Middle frontal gyrus (tissue), 1 donor: Measurements from ENCODE around the gene EFCAB10.
"Not testable (repeated sequence)": the region's sequence is repeated elsewhere in the genome, so short reads cannot be mapped to it uniquely, and the experiment has no call there.

Experiments
- DNase-seq: peaks from one replicate; pipeline ENCODE4 v3.0.0-alpha.2; 2015; ENCODE audit warnings: low spot score; ENCODE audit errors: extremely low spot score

EFCAB10 gene

DNA sequence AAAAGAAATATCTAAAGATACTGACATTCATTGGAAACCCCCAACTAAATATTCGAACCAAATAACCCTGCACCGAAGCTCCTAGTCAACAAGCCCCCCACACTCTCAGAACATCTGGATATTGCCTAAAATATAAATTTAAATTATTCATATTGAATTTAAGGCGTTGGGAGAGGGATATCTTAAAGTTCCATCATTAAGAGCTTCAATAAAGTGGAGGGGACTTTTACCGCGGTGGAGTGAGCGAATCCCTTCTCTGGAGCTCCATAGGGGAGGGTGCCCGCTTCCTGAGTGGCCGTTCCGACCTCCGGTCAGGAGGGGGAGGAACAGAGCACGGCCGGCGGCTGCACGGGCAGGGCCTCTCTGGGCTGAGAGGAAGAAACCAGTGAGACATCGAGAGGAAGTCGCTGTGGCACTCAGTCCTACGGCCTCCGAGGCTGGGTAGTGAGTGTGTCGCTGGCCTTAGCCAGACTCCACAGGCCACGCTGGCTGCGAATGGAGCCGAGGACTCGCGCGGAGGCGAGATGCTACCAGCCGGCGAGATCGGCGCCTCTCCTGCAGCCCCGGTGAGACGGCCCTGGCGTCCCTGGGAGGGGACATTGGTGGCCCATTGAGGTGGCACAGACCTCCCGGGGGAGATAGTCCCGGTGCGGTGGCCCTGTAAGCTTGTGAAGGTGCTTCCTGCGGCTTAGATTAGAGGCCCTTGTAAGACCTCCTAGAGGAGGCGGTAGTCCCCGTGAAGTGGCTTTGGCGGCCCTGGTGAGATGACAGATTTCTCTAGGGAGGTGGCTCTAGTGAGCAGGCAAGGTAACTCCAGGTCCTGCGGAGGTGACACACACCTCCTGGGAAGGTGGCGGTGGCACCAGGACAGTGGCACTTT is 49.3 kb downstream of the EFCAB10 start, which contains the start of gene RINT1:
TSS of gene RINT1 (plus strand) at position 410 of the 880 bp plus-strand sequence. CDS start at position 525, 115 bp downstream.
- DNase-seq = peak; percentile 83

- DNase-seq = no peak
These were observed 50.7 kb downstream of the EFCAB10 start for GRCh38 chr7:105530546-105530945.

DNA sequence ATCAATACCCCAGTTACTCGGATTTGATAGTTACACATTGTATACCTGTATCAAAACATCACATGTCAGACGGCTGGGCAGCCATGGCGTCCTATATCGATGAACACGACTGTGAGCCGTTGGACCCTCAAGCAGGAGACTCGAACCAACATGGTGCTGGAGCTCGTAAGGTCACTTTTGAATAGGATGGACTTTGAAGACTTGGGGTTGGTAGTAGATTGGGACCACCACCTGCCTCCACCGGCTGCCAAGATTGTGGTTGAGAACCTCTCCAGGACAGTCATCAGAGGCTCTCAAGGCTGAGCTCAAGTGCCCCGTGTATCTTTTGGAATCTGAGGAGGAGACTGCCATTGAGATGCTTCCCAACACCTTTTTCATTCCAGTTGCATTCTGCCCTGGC is 51.2 kb downstream of the EFCAB10 start:
- no peak for DNase-seq

DNA sequence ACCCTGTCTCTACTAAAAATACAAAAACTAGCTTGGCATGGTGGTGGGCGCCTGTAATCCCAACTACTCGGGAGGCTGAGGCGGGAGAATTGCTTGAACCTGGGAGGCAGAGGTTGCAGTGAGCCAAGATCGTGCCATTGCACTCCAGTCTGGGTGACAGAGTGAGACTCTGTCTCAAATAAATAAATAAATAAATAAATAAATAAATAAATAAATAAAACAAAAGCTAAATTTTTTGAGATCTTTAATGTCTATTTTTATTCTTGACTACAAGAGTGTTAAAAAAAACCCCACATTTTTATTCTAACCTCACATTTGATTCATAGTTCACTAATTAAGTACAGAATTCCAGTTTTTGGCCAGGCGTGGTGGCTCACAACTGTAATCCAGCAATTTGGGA is 53.6 kb downstream of the EFCAB10 start:
- DNase-seq = not testable (repeated sequence)

DNA sequence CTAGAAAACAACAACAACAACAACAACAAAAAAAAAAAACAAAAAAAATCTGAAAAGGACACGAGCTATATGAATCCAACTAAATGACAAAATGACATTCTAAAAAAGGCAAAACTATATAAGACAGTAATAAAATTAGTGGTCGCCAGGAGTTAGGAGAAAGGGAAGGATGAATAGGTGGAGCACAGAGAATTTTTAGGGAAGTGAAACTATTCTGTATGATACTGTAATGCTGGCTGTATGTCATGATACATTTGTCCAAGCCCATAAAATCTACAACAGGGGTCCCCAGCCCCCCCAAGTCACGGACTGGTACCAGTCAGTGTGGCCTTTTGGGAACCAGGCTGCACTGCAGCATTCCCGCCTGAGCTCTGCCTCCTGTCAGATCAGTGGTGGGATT is 56.5 kb downstream of the EFCAB10 start:
- no peak for DNase-seq

- DNase-seq = not testable (repeated sequence)
These were observed 56.9 kb downstream of the EFCAB10 start for GRCh38 chr7:105524423-105524822.

DNA sequence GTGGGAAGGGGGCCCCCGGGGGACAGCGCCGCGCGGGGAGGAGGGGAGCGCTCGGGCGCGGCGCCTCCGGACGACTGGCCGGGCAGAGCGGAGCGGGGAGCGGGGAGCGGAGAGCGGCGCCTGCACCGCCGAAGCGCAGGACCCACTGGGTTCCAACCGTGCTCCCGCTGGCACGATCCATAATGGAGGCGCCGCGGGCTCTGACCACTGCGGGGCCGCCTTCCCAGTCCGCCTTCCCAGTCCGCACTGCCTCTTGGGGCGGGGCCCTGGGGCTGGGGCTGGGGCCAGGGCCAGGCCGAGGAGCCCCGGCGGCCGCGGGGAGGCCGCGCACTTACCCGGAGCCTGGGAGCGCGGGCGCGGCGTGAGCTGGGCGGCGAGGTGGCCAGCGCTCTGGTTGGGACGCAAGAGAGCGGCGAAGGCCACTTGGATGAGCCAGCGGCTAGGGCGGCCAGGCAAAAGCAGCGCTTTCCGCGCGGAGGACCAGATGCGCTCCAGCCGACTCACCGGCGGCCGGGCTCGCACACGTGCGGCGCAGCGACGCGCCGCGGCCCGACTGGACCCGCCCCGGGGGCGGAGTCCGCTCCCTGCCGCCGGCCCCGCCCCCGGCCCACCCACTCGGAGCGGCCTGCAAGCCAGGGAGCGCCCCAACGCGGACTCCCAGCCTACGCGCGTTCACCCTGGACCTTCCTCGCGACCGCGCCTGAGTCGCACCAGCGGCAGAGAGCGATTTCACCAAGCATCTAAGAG is 59.4 kb downstream of the EFCAB10 start, which contains the start of gene PUS7:
TSS of gene PUS7 (minus strand) at position 555 of the 747 bp plus-strand sequence. CDS start 13,759 bp downstream, outside the sequence.
- DNase-seq = peak; percentile 82

- peak; percentile 29 for DNase-seq
These were observed 60.1 kb downstream of the EFCAB10 start for GRCh38 chr7:105521027-105521716.

- DNase-seq = not testable (repeated sequence)
These were observed 60.7 kb downstream of the EFCAB10 start for GRCh38 chr7:105520620-105521019.

- DNase-seq = no peak
These were observed 61.9 kb downstream of the EFCAB10 start for GRCh38 chr7:105519353-105519752.

GRCh38 chr7:105515610-105516009 is 65.7 kb downstream of the EFCAB10 start:
- not testable (repeated sequence) for DNase-seq
